Measurements from ENCODE around the gene MEGF11. TPM values are rescaled to one million over a fixed set of nuclear protein-coding genes. Genes with fewer than 3 reads are reported as not detected.

MEGF11 gene
- total RNA-seq, 1 experiment from 2014 or later, result 2.3 TPM

DNA sequence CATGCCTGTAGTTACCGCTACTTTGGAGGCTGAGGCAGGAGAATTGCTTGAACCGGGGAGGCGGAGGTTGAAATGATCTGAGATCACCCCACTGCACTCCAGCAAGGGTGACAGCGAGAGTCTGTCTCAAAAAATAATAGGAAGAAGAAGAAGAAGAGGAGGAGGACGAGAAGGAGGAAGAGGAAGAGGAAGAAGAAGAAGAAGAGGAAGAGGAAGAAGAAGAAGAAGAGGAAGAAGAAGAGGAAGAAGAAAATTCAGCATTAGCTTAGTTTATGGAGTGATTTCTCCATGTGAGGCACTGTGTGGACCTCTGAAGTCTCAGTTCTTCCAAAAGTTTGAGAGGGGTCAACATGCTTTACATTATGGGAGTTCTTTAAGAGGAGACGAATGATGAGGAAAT is 17.4 kb upstream of the MEGF11 start (continued):
- TF ChIP-seq, protein P1, sequence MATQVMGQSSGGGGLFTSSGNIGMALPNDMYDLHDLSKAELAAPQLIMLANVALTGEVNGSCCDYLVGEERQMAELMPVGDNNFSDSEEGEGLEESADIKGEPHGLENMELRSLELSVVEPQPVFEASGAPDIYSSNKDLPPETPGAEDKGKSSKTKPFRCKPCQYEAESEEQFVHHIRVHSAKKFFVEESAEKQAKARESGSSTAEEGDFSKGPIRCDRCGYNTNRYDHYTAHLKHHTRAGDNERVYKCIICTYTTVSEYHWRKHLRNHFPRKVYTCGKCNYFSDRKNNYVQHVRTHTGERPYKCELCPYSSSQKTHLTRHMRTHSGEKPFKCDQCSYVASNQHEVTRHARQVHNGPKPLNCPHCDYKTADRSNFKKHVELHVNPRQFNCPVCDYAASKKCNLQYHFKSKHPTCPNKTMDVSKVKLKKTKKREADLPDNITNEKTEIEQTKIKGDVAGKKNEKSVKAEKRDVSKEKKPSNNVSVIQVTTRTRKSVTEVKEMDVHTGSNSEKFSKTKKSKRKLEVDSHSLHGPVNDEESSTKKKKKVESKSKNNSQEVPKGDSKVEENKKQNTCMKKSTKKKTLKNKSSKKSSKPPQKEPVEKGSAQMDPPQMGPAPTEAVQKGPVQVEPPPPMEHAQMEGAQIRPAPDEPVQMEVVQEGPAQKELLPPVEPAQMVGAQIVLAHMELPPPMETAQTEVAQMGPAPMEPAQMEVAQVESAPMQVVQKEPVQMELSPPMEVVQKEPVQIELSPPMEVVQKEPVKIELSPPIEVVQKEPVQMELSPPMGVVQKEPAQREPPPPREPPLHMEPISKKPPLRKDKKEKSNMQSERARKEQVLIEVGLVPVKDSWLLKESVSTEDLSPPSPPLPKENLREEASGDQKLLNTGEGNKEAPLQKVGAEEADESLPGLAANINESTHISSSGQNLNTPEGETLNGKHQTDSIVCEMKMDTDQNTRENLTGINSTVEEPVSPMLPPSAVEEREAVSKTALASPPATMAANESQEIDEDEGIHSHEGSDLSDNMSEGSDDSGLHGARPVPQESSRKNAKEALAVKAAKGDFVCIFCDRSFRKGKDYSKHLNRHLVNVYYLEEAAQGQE (IDR thresholded peaks at IDR 0.05; ENCODE audit: low read depth), result no peak
- TF ChIP-seq ZFX (IDR thresholded peaks at IDR 0.05) (no peak), EGR1 (IDR thresholded peaks at IDR 0.05; ENCODE audit: low read depth) (no peak), JUND (IDR thresholded peaks at IDR 0.05) (no peak), SP1 (IDR thresholded peaks at IDR 0.05; ENCODE audit: low read depth) (no peak)
- TF ChIP-seq, protein P2, sequence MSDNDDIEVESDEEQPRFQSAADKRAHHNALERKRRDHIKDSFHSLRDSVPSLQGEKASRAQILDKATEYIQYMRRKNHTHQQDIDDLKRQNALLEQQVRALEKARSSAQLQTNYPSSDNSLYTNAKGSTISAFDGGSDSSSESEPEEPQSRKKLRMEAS (IDR thresholded peaks at IDR 0.05), result no peak

- H3K79me2 ChIP-seq (ENCODE audit: insufficient read depth, low read length), result no peaks in the 10 kb centered on the region
- H3K27ac ChIP-seq (ENCODE audit: low read depth, low read length), result no peak overlapping the region
- RAD21 ChIA-PET (ENCODE audit: low non-redundant PET in 1 of 2, low total read pairs in 2 of 2, uncharacterized antibody in 2 of 2, unreplicated experiment in 2 of 2), result no interaction called here
- no peaks in the 10 kb centered on the region for H3K9me2 ChIP-seq (ENCODE audit: insufficient read depth)
- no peak overlapping the region for H3K9ac ChIP-seq (ENCODE audit: low read length)
- H3K9me3 ChIP-seq (ENCODE audit: control insufficient read depth in 1 of 2, insufficient read depth in 1 of 2, low read depth in 1 of 2, low read length in 2 of 2), result no peaks in the 10 kb centered on the region
- H4K20me1 ChIP-seq (ENCODE audit: insufficient read depth), result no peaks in the 10 kb centered on the region
- intact Hi-C loops (cut with micrococcal nuclease), result no loop called here
- CTCF ChIA-PET, result interaction anchor here (0.8 to 1.0 kb wide), 2 partner anchors 18 to 102 kb away, joined by 3 to 5 read pairs; no protein-coding TSS in a partner anchor
- DNase-seq (ENCODE audit: low read depth, low spot score) (peak; percentile 70), ATAC-seq (peak; percentile 95)
- peaks cover 12 to 16% of the 10 kb centered on the region in 2 experiments; a peak in 3 of 4 replicates for H3K4me1 ChIP-seq (ENCODE audit: control insufficient read depth in 1 of 2, insufficient read depth in 2 of 2, low read length in 2 of 2)
- peak overlapping the region; percentile 88 for H2AFZ ChIP-seq (ENCODE audit: low read depth, low read length, poor library complexity, severe bottlenecking)
- no peaks in the 10 kb centered on the region for H3K36me3 ChIP-seq (ENCODE audit: control insufficient read depth in 1 of 2, insufficient read depth in 2 of 2, low read length in 2 of 2)
- H3K27me3 ChIP-seq (ENCODE audit: insufficient read depth, low read length), result no peaks in the 10 kb centered on the region
- TF ChIP-seq SP1 (IDR thresholded peaks at IDR 0.05; ENCODE audit: low read depth) (no peak), JUND (IDR thresholded peaks at IDR 0.05) (0 out of 2 replicates have a peak, but pooled peaks have one; percentile 29)
- H3K4me2 ChIP-seq (ENCODE audit: low read length), result peak overlapping the region; percentile 43
- no TSS peak for BruUV-seq (replicated peaks)
- POLR2A ChIA-PET, result no interaction called here
- peak overlapping the region in 1 of 2 experiments; percentile 7; a peak in 1 of 4 replicates for H3K4me3 ChIP-seq (replicated peaks in 1 of 2; ENCODE audit: low read depth in 1 of 2, low read length in 2 of 2)
Observed at GRCh38 chr15:66269326-66270090, 16.0 kb upstream of the MEGF11 start.
